Posterior cingulate gyrus (tissue), 11 donors: ENCODE measurements around the gene DPPA3.
"Not testable (repeated sequence)": the region's sequence is repeated elsewhere in the genome, so short reads cannot be mapped to it uniquely, and the experiment has no call there.

Experiments
- DNase-seq, 10 donors: peaks; one replicate each; pipeline versions ENCODE4 v3.0.0 to v3.0.0-alpha.2; 2020 to 2021; ENCODE audit warnings: mixed read lengths in 3 of 10
- intact Hi-C: fragments of 100-400 bp; cut with DNase I; formaldehyde crosslinking; loops from one replicate; pipeline ENCODE4 v1.15.1; 2023

Gene DPPA3

DNA sequence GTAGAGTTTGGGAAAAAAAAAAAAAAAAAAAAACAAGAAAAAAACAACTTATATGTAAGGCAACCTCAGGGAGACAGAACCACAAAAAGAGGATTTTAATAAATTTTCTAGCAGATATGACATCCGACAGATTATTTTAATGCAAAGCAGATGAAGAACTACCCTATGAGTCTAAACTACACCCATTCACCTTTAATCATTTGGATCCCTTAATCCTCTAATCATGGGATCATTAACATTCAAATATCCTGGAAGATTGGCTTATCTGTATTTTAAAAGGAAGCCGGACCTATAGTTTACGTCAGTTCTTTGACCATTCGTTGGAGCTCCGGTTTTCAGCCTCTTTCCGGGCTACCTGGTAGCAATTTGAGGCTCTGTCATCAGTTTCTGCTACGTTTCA, at the start of gene DPPA3:
DPPA3 (plus strand) TSS at position 301 of the 400 bp plus-strand sequence. CDS start 138 bp downstream, outside the sequence.
- intact Hi-C loops = no loop called here
- DNase-seq = no peak

DNA sequence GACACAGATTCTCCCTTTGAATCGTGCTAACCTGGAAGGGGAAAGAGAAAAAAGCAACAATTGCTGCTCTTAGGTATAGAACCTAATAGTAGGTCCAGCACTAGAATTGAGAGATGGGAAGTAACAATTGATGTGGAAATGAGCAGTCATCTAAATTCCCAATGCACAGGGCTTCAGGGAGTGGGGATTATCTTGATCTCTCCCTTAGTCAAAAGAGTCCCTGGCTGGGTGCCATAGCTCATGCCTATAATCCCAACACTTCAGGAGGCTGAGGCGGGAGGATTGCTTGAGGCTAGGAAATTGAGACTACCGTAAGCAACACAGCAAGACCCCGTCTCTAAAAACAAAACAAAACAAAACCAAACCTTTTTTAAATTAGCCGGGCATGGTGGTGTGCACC, 49.5 kb upstream of the DPPA3 start:
- DNase-seq = no peak
- intact Hi-C loops = no loop called here

- DNase-seq = no peak
- intact Hi-C loops = no loop called here
Observed at GRCh38 chr12:7666595-7666994, 44.6 kb upstream of the DPPA3 start.

GRCh38 chr12:7667125-7667524, 44.1 kb upstream of the DPPA3 start:
- DNase-seq = no peak
- intact Hi-C loops = no loop called here

DNA sequence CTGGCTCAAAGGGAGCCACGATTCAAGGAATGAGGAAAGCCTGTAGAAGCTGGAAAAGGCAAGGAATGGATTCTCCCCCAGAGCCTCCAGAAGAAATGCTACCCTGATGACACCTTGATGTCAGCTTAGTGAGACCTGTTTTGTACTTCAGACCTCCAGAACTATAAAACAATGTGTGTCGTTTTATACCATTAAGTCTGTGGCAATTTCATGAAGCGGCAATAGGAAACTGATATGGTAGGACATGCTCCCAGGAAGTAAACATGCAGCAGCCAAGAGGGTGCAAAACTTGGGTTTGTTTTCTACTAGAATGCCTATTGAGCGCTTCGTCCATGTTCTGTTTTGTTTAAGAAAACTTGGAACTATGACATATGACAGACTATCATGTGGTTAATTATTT, 43.1 kb upstream of the DPPA3 start:
- no peak for DNase-seq
- intact Hi-C loops = no loop called here

- intact Hi-C loops, DNase-seq: not testable (repeated sequence)
Observed at GRCh38 chr12:7675455-7675854, 35.8 kb upstream of the DPPA3 start.

- DNase-seq, intact Hi-C loops: not testable (repeated sequence)
Observed at GRCh38 chr12:7677432-7677888, 33.8 kb upstream of the DPPA3 start.

- intact Hi-C loops = no loop called here
Observed at GRCh38 chr12:7678744-7679143, 32.5 kb upstream of the DPPA3 start.

DNA sequence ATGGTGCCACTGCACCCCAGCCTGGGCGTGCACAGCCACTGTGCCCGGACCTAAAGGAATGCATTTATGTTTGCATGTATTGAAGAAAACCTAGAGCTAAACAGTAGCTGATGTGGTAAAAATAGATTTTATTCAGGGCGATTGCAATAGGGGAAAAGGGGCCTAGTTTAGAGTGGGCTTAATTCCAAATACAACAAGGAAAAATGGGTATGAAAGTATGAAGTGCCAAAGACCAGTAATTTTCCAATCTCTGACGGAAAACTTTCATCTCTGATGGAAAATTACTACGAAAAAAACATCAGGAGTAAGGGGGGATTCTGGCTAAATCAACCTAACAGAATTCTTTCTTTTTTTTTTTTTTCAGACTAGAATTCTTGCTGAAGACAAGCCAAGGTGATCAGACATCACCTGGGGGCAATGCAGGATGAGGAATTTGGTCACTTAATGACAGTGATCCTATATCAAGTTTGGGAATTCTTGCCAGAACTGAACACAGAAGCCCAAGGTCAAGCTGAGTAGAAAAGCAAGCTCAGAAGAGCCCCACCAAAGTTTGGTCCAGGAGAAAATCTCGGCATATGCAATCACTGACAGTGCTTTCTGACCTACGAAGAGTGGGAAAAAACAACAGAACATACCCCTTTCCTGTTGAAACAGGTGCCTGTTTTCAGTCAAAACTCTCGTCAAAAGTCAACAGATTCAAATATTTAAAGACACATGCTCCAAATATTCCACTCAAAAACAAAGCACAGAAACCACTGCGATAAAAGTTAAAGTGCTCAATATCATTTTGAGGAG, 31.8 kb upstream of the DPPA3 start:
- intact Hi-C loops = no loop called here

More at GRCh38 chr12:7678744-7679143, 32.5 kb upstream of the DPPA3 start:
- no peak for DNase-seq

GRCh38 chr12:7681535-7681934, 29.7 kb upstream of the DPPA3 start:
- intact Hi-C loops = no loop called here
- DNase-seq = no peak

More for the DNA sequence above, 31.8 kb upstream of the DPPA3 start:
- DNase-seq = no peak

DNA sequence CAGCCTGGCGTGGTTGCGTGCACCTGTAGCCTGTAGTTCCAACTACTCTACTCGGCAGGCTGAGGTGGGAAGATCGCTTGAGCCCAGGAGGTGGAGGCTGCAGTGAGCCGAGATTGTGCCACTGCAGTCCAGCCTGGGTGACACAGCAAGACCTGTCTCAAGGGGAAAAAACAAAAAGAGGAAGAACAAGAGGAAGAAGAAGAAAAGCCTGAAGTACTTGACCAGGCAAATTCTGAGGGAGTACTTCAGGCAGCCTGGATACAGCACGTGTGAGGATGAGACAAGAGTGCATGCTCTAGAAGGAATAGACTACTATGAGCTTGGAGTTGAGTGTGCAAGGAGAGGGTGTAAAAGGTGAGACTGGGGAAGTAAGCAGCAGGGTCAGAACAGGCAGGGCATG, 17.4 kb upstream of the DPPA3 start:
- intact Hi-C loops = no loop called here
- no peak for DNase-seq

DNA sequence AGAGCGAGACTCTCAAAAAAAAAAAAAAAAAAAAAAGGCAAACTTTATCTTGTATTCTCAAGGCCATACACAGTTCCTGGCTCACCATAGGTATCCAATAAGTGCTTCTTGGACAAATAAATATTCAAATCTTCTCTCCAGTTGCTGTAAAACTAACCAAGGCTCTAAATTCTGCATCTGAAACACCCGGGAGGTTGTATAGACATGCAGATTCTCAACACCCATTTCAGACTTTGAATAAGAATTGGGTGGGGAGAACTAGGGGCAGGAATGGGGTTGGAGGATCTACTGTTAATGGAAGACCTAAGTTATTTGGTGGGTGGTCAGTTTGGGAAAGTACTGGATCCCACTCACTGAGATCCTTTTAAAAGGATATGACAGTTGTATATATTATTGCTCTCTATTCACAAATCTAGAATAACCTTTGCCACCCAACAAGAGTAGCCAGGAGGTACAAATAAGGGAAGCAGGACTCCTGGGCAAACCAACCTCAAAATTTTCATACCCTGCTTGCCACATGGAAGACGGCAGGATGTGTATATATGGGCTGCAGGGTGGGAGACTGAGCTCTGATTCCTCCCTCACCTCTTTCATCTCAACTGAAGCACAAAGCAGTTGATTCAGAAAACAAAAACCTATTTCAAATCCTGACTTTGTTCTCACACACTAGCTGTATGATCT, 16.5 kb upstream of the DPPA3 start:
- intact Hi-C loops = no loop called here
- peak in 1 of 10 donors; percentile 8 for DNase-seq

GRCh38 chr12:7695237-7695560, 16.0 kb upstream of the DPPA3 start:
- DNase-seq = no peak
- intact Hi-C loops = no loop called here

DNA sequence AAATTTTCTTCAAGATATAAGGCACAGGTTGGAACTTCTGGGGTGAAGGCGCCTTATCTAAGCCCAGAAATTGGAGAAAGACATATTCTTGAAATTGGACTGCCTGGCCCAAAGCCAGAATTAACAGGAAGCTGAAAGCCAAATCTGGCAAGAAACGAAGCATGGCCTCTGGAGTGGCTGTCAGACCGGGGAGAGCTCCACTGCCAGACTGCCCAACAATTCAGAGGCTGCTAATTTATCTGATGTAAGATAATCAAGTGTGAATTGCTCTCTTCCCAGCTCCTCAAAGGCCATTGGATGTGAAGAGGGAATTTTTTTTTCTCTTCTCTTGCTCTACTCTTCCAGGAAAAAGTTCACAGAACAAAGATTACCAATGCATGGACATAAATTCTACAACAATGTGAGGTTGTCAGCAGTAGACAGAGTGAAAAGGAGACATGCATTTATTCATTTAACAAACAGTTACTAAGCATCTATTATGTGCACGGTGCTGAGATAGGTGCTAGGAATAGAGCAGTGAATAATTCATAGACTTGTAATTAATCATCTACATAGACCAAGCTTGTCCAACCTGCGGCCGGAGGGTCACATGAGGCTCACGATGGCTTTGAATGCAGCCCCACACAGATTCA, 15.6 kb upstream of the DPPA3 start, which contains the start of gene GDF3:
GDF3 (minus strand) TSS at position 210 of the 632 bp plus-strand sequence; CDS start at position 163, 47 bp downstream.
- DNase-seq = peak in 1 of 10 donors; percentile 48
- intact Hi-C loops = no loop called here

GRCh38 chr12:7705846-7706245, 5.4 kb upstream of the DPPA3 start:
- DNase-seq = no peak
- intact Hi-C loops = no loop called here

GRCh38 chr12:7709969-7710675, 1.1 kb upstream of the DPPA3 start:
- no peak for DNase-seq
- intact Hi-C loops = no loop called here

DNA sequence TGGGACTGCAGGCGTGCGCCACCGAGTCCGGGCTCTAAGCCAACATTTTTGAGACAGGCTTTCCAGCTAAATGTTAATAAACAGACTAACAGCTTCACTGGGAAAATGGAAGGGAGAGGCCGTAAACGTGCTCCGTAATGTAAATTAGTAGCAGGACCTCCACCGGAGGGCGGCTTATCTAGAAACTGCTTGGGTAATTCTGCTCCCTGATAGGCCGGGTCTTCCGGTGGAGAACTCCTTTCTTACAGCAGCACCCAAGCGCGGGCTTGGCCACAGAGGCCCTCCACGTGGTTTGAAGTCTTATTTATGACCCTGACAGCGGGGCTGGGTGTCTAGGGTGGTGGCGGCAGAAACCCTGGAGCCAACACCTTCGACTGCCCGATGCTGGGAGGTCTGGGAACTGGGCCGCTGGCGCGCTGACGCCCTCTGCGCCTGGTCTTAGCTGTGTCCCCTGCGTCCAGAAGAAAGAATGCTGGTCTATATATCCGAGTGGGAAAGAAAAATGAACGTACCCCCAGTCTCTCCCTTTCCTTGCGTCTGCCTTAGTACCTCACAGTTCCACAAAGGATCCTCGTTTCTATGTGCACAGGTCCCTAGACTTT, 1.7 kb downstream of the DPPA3 start:
- intact Hi-C loops = no loop called here
- DNase-seq = no peak

GRCh38 chr12:7716381-7716780, 5.1 kb downstream of the DPPA3 start:
- intact Hi-C loops = no loop called here

DNA sequence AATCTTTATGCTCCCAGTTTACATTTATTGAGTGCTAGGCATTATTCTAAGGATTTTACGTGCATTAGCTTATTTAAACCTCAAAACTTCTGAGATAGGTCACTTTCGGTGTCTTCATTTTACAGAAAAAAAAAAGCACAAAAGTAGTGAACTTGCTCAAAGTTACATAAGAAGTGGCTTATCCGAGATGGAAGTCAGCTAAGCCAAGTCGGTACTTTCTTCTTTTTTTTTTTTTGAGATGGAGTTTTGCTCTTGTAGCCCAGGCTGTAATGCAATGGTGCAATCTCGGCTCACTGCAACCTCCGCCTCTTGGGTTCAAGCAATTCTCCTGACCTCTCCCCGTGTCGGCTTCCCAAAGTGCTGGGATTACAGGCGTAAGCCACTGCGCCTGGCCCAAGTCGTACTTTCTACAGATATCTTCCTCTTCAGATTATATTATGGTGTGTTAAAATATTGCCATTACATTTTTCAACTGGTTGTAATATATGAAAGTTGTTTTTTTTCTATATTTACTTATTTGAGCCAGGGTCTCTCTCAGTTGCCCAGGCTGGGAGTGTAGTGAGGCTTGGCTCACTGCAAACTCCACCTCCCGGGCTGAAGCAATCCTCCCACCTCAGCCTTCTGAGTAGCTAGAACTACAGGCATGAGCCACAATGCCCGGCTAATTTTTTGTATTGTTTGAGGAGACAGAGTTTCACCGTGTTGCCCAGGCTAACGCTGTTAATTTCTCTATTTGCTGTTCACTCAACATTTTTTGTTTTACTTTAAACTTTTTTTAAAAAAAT, 8.9 kb downstream of the DPPA3 start:
- DNase-seq = no peak
- intact Hi-C loops = no loop called here

More at GRCh38 chr12:7716381-7716780, 5.1 kb downstream of the DPPA3 start:
- DNase-seq = no peak
